Measurements from ENCODE around the gene NIBAN1.

Gene NIBAN1

DNA sequence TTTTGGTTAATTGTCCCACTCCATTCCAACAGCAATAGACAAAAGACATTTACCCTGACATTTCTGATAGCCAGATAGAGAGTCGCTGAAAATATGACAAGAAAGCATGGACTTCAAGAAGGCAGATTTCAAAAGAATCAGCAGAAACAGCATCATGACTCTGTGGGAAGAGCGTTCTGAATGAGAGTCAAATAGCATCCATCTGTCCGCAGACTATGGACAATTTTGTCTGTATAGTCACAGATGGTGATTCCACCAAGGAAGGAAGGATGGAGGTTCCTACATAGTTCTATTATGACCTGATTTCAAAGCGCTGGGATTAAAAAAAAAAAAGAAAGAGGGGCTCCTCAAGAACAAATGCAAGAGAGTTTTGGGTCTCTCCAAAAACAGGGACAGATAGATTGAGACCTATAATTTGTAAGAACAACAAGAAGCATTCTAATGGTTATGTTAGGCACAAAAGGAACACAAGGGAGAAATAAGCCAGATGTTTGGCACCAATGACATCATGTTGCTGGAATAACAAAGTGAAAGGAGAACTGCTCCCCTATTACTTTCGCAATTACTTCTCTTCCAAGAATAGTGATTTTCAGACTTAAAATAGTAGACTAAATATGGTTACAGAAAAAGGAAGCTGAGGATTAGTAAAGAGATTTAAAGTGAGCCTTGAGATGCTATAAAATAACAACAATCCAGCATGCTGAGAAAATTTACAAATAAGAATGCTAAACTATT, 28.5 kb downstream of the NIBAN1 start:
- no peak for DNase-seq (ENCODE audit: low read depth in 2 of 2)

GRCh38 chr1:184945029-184945428, 29.3 kb downstream of the NIBAN1 start:
- no peak for DNase-seq (ENCODE audit: low read depth in 2 of 2)

GRCh38 chr1:184943998-184944397, 30.3 kb downstream of the NIBAN1 start:
- no peak for DNase-seq (ENCODE audit: low read depth in 2 of 2)

DNA sequence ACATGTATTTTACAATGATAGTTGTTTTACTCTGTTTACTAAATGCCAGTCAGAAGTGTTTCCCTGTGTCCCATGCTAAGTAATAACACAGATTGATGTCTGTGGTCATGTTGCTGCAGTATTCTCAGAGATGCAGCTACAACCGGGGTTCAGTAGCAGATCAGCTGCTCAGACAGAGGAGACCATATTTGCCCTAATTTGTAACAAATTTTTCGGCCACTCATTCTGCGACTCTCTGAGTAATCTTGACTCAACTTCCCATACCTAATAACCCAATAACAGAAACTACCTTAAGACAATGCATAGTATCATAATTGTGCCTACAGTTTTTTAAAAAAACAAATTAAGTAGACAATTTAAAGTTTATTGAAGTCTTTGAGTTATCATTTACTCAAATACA, 32.6 kb downstream of the NIBAN1 start:
- DNase-seq (ENCODE audit: low read depth in 2 of 2) = no peak

DNA sequence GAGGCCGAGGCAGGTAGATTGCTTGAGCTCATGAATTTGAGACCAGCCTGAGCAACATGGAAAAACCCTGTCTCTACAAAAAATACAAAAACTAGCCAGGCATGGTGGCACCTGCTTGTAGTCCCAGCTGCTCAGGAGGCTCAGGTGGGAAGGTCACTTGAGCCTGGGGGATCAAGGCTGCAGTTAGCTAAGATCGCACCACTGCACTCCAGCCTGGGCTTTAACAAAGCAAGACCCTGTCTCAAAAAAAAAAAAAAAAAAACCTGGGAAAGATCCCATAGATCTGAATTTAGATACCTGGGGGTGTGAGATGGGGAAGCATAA, 32.9 kb downstream of the NIBAN1 start:
- no peak for DNase-seq (ENCODE audit: low read depth in 2 of 2)

DNA sequence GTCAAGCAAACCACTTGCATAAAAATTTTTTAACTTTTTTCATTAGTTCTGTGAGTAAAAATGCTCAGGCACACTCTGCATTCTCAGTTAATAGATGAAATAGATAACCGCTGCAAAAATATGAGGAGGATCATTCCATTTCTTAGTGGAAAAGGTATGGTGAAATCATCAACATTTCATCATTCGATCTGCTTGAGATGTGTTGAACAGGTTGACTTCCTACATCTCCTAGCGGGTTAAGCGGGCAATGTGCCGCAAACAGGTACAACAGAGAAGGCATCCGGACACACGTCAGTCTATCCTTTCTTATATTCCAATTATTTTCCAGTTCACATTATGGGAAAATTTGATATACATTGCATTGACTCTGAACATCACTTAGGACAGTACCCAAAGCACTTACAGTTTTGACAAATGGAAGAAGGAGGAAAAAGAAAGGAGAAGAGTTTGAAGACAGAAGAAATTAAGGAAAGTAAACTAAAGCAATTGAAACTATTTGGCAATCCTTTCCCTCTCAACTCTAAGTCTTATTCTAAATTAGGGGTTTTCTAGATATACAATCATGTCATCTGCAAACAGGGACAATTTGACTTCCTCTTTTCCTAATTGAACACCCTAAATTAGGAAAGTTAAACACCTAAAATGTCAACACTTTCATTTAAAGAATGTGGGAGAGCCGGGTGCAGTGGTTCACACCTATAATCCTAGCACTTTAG, 33.5 kb downstream of the NIBAN1 start:
- no peak for DNase-seq (ENCODE audit: low read depth in 2 of 2)

DNA sequence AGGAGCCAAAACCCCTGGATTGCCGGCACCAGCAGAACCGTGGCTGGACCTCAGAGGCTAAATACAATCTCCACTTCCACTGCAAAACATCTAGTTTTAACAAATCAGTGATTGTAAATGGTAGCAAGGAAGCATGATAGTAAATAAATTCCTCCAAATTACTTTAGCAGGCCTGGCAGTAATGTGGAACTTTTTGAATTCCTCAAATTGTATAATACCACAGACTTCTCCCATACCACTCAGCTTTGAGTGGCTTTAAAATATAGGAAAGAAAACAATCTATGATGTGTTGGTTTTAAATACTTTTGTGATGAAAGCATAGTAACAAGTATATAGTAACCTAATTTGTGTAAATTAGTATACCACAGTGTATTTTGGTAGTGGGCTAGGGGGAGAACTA, 34.1 kb downstream of the NIBAN1 start:
- no peak for DNase-seq (ENCODE audit: low read depth in 2 of 2)

GRCh38 chr1:184937729-184938128, 36.6 kb downstream of the NIBAN1 start:
- DNase-seq (ENCODE audit: low read depth in 2 of 2) = no peak

- no peak for DNase-seq (ENCODE audit: low read depth in 2 of 2)
These were observed 38.1 kb downstream of the NIBAN1 start for GRCh38 chr1:184935920-184936798.

GRCh38 chr1:184933944-184934343, 40.4 kb downstream of the NIBAN1 start:
- no peak for DNase-seq (ENCODE audit: low read depth in 2 of 2)

GRCh38 chr1:184932319-184932718, 42.0 kb downstream of the NIBAN1 start:
- DNase-seq (ENCODE audit: low read depth in 2 of 2) = no peak

DNA sequence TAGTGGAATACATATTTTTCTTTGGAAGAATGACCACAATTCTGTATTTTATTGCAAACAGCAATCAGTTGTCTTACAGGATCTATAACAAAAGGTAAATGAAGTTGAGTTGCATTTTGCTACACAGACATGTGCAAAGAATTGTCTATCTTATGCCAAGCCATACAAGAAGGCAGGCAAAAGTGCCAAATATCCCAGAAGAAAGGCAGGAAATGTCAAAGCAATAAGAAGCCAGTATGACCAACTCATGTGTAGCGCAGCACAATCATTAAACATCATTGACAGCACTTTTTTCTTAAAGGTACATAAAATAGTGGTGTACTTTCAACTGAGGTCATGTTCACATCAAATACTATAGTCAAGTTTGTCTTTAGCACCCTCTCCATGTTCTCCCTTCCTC, 42.7 kb downstream of the NIBAN1 start:
- no peak for DNase-seq (ENCODE audit: low read depth in 2 of 2)

DNA sequence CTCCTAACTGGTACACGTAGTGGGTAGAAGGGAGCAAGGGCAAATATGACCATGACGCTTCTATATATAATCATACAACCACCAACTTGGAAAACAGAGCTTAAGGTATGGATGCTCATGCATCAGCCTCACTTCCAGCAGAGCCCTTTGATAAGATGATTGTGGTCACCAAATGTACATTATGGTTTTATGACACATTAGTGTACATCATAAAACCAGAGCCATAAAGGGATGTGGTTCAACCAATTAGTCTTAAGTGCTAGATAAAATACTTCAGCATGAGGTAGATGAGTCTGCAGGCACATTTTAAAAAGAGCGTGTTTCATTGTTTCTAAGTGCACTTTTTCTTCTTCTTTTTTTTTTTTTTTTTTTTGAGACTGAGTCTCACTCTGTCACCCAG, 43.7 kb downstream of the NIBAN1 start:
- no peak for DNase-seq (ENCODE audit: low read depth in 2 of 2)

GRCh38 chr1:184930232-184930631, 44.1 kb downstream of the NIBAN1 start:
- DNase-seq (ENCODE audit: low read depth in 2 of 2) = no peak

DNA sequence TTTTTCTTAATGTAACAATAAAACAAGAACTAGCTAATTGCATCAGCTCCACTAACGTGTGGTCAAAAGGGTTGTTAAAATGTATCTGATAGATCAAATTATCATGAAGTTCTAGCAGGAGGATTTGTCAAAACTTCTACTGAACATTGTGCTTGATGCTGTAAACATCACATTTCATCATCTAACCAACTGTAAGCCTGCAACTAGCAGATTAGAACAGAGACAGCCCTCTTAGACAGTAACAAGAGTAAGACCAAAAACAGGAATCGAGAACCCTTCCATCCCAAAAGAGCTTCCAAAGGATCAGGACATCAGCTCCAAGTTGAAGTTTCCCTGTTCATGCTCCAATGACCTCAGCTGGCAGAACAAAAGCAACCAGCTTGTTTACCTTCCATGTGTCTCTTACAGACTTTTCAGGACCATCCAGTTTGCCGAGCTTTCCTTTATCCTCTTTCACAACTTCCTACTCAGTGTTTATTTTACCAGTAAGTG, 44.6 kb downstream of the NIBAN1 start:
- no peak for DNase-seq (ENCODE audit: low read depth in 2 of 2)

DNA sequence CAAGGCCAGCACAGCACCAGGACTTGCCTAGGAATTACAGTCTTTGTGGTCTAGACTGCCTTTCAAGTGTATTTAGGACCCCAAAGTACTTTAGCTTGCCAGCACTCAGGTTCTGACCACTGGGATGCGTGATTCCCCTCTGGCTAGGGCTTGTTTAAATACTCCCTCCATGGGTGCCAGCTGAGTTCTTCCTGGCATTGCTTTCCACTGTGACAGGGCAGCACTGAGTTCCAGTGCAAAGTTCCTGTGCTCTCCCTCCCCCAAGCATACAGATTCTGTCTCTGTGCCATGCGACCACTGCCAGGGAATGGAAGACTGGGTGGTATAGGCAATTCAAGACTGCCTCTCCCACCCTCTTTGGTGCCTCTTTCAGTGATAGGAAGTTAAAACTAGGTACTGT, 45.9 kb downstream of the NIBAN1 start:
- no peak for DNase-seq (ENCODE audit: low read depth in 2 of 2)

Measured in stimulated activated CD4-positive, alpha-beta T cell treated with anti-CD3 and anti-CD28 coated beads, Interleukin-4, amount 100 ng/mL, for 48 hours (primary cell).